GM20431 (cell line): ENCODE data around the gene PPP6R2.
"Not testable (repeated sequence)": the region's sequence is repeated elsewhere in the genome, so short reads cannot be mapped to it uniquely, and the experiment has no call there.

Experiments used
- in situ Hi-C: fragments of 300-500 bp; cut with MseI, MboI; formaldehyde crosslinking; loops from one replicate; pipeline ENCODE4 v1.15.0; 2020; ENCODE audit warnings: low sequenced_read_pairs; ENCODE audit not compliant: unreplicated experiment

PPP6R2 gene

DNA sequence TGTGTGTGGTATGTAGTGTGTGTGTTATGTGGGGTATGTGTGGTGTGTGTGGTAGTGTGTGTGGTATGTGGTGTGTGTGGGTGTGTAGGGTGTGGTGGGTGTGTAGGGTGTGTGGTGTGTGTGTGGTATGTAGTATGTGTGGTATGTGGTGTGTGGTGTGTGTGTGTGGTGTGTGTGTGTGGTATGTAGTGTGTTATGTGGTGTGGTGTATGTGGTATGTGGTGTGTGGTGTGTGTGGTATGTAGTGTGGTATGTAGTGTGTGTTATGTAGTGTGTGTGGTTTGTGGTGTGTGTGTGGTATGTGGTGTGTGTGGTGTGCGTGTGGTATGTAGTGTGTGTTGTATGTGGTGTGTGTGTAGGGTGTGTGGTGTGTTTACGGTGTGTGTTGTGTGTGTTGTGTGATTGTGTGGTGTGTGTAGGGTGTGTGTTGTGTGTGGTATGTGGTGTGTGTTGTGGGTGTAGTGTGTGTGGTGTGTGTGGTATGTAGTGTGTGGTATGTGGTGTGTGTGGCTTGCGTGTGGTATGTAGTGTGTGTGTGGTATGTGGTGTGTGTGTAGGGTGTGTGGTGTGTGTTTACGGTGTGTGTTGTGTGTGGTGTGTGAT lies 4.2 kb upstream of the PPP6R2 start:
- in situ Hi-C loops, result no loop called here

DNA sequence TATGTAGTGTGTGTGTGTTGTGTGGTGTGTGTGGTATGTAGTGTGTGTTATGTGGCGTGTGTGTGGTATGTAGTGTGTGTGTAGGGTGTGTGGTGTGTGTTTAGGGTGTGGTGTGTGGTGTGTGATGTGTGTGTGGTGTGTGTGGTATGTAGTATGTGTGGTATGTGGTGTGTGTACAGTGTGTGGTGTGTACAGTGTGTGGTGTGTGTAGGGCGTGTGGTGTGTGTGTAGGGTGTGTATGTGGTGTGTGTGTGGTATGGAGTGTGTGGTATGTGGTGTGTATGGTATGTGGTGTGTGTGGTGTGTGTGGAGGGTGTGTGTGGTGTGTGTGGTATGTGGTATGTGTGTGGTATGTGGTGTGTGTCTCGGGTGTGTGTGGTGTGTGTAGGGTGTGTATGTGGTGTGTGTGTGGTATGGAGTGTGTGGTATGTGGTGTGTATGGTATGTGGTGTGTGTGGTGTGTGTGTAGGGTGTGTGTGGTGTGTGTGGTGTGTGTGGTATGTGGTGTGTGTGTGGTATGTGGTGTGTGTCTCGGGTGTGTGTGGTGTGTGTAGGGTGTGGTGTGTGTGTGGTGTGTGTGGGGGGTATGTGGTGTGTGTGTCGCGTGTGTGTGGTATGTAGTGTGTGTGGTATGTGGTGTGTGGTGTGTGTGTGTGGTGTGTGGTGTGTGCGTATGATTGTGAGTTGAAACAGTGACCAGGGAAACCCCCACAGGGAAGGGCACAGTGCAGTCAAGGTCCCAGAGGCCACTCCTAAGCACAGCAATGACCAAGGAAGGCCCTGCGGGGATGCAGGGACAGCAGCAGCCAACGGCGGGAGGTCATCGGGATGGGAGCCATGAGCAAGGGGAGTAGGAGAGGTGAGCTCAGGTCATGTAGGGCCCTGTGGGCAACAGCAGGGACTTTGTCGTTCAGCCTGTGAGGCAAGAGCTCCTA lies 2.9 kb upstream of the PPP6R2 start:
- in situ Hi-C loops, result no loop called here

DNA sequence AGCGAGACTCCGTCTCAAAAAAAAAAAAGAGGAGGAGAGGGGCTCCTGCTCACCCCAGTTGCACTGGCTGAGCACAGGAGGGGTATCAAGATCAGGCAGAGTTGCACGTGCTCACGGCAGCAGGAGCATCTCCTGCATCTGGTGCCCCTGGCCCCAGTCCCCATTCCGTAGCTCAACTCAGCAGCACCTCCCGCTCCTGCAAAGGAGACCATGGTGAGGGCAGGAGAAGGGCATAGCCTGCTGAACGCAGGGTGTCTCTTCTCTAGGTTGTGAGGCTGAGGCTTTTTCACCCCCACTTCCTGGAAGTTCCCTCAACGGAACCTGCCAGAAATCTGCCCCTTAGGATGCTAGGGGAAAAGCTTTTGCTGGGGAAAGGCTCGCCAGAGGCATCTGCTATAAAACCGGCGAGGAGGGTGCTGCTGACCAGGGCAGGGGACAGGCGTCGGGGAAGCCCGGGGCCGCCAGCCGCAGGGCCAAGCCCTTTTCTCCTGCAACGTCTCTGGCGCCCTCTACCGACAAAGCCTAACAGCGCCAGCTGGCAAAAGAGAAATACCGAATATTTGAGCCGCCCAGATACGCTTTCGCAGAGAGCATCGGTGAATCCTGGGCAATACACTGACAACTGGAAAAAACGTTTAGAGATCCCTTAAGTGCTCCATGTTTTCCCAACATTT lies 1.0 kb upstream of the PPP6R2 start:
- in situ Hi-C loops, result no loop called here

DNA sequence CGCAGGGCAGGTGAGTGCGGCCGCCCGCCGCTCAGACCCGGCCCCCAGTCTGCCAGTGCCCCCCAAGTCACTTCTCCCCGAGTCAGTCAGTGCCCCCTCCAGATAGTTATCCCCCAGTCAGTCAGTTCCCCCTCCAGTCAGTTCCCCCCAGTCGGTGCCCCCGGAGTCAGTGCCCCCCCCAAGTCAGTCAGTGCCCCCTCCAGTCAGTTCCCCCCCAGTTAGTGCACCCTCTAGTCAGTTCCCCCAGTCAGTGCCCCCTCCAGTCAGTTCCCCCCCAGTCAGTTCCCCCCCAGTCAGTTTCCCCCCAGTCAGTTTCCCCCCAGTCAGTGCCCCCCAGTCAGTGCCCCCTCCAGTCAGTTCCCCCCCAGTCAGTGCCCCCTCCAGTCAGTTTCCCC lies 411 bp downstream of the PPP6R2 start:
- in situ Hi-C loops, result no loop called here

DNA sequence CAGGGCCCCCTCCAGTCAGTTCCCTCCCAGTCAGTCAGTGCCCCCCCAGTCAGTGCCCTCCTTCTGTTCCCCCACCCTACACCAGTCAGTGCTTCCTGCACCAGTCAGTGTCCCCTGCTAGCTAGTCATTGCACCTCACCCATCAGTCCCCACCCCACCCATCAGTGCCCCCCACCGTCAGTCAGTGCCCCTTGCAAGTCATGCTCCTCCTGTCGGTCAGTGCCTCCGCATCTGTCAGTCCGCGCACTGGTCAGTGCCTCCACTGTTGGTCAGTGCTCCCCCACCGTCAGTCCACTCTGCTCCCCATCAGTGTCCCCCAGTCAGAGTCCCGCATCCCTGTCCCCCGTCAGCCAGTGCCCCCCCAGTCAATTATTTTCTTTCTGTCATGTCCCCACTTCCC lies 3.3 kb downstream of the PPP6R2 start:
- in situ Hi-C loops, result no loop called here

DNA sequence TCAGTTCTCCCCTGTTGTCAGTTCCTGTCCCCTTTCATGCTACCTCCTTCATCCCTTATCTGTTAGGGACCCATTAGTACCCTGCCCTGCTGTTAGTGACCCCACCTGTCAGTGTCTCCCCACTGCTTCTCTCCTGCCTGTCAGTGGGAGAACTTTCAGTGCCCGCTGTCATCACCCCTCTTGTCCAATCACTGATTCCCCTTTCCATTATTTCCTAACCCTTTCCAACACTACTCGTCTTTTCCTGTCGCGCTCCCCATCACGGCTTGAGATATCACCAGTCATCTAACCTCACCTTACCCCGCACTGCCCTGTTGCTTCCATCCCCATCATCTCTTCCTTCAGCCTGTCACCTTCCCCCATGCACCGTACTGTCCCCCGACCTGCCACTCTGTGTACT lies 4.0 kb downstream of the PPP6R2 start:
- in situ Hi-C loops, result no loop called here

DNA sequence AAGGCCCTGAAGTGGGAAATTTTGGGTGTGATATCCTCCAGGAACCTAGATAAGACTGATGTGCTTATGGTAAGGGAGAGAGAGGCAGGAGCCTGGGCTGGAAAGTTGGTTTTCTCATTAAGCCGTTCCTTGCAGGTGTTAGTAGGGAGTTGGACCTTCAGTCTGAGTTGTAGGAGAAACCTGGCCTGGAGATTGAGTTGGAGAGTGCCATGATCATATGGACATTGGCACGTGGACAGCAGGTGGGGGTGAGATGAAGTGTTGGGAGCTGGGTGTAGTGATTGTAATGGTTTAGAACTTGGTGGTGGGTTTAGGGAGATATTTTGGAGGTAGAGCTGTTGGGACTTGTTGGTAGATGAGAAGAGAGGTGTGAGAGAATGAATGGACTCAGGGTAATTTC lies 4.9 kb downstream of the PPP6R2 start:
- in situ Hi-C loops, result no loop called here

DNA sequence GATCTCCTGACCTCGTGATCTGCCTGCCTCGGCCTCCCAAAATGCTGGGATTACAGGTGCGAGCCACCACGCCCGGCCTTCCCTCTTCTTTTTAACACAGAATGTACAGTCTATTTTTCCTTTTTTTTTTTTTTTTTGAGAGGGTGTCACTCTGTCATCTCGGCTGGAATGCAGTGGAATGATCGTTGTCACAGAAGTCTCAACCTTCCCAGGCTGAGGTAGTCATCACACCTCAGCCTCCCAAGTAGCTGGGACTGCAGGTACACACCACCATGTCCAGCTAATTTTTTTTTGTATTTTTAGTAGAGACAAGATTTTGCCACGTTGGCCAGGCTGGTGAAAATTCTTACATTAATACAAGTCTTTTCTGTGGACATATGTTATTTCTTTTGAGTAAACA lies 13.1 kb downstream of the PPP6R2 start:
- in situ Hi-C loops, result no loop called here

DNA sequence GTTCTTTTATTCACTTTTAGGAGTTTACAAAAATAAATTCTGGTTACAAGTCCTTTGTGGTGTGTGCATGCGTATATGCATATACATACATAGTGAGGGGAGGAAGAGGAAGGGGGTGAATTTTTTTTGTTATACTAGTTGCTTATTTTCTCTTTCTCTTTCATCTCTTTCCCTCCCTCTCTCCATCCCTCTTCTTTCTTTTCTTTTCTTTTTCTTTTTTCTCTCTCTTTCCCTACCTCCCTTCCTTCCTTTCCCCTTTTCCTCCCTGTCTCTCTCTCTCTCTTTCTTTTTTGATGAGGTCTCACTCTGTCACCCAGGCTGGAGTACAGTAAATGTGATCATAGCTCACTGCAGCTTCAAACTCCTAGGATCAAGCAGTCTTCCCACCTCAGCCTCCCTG lies 14.1 kb downstream of the PPP6R2 start:
- in situ Hi-C loops, result no loop called here

DNA sequence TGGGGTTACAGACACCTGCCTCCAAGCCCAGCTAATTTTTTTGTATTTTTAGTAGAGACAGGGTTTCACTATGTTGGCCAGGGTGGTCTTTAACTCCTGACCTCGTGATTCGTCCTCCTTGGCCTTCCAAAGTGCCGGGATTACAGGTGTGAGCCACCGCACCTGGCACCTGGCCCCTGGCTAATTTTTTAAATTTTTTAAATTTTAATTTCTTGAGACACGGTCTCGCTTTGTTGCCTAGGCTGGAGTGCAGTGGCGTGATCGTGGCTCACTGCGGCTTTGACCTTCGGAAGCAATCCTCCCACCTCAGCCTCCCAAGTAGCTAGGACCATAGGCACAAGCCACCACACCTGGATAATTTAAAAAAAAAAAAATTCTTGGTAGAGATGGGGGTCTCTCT lies 14.6 kb downstream of the PPP6R2 start:
- in situ Hi-C loops, result no loop called here

DNA sequence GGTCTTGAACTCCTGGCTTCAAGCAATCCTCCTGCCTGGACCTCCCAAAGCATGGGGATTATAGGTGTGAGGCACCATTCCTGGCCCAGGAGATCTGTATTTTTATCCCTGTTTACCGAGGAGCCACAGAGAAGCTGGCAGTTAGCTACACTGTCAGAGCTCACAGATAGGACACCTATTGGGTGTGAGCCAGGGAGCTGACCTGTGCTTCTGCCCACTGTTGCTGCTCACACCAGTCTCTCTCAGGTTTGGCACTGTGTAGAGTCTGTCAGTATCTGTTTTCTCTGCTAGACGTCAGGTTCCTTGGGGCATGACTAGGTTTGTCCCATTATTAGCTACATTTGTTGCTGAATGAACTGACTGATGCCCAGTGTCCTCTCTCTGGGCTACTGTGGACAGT lies 17.5 kb downstream of the PPP6R2 start:
- in situ Hi-C loops, result no loop called here

DNA sequence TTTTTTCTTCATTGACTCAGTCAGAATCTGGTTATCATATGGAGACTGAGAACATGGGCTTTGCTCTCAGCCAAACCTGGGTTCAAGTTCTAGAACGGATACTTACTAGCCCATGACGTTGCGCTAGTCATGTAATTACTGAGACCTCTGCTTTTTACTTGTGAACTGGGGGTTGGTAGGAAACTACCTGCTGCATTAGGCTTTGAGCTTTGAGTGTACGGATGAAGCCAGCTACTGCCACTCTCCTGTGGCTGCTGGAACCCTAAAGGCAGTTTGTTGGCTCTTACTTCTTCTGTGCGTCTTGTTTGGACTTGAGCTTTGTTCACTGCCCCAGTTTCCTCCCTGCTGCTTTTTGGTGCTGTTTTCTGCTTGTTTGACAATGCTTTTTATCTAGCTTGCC lies 18.1 kb downstream of the PPP6R2 start:
- in situ Hi-C loops, result no loop called here

DNA sequence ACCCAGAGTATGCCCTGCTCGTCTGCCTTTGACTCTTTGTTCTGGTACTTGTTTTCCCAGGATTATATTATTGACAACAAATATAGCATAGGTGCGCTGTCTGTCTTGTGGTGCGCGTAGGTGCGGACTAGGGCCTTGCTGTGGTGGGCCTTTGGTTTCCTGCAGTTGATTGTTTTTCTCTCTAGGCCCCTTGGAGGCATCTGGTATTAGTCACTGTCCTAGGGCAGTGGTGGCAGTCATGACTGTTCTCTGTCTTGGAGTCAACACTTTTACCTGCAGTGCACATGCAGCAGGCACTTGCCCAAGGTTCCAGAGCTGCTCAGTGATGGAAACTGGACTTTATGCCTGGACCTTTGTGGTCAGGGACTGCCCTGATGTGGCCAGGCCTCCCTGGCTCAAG lies 18.6 kb downstream of the PPP6R2 start:
- in situ Hi-C loops, result no loop called here

DNA sequence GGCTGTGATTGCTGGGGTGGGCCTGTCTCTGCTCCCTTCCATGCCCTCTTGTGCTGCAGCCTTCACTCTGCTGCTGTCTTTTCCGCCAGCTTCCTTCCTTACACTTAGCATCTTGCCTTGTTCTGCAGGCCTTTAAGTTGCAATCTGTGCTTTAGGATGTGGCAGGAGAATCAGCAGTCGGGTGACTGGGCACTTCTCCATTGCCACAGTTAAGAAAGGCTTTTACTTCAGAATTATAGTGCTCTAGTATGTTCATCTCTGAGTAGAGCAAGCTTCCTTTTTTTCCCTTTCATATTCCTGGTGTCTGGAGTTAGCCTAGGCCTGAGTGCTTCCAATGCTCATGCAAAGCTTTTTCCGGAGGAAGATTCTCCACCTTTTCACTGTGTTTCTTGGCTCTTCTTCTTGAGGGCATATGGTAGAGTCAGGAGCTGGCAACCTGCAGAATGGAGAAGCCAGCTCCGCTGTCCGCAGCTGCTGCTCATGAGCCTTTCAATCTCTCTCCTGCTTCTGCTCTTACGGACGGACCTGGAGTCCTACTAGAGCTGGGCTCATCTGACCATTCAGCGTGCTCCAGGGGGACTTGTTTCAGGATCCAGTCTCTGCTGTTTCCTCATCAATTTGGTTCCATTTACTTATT lies 20.2 kb downstream of the PPP6R2 start:
- in situ Hi-C loops, result no loop called here

DNA sequence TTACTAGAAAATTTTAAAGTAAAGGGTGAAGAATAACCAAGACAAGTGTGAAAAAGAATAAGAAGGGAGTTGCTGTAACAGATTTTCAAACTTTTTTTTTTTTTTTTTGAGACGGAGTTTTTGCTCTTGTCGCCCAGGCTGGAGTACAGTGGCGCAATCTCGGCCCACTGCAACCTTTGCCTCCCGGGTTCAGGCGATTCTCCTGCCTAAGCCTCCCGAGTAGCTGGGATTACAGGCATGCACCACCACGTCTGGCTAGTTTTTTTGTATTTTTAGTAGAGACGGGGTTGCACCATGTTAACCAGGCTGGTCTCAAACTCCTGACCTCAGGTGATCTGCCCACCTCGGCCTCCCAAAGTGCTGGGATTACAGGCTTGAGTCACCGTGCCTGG lies 20.7 kb downstream of the PPP6R2 start:
- in situ Hi-C loops, result not testable (repeated sequence)

DNA sequence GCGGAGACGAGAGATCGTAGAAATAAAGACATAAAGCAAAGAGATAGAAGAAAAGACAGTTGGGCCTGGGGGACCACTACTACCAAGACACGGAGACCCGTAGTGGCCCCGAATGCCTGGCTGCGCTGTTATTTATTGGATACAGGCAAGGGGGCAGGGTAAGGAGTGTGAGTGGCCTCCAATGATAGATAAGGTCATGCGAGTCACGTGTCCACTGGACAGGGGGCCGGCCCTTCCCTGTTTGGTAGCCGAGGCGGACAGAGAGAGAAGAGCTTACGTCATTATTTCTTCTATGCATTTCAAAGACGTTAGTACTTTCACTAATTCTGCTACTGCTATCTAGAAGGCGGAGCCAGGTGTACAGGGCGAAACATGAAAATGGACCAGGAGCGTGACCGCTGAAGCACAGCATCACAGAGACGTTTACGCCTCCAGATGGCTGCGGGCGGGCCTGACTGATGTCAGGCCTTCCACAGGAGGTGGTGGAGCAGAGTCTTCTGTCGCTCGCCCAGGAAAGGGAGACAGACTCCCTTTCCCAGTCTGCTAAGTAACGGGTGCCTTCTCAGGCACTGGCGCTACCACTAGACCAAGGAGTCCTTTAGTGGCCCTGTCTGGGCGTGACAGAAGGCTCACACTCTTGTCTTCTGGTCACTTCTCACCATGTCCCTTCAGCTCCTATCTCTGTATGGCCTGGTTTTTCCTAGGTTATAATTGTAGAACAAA lies 24.8 kb downstream of the PPP6R2 start:
- in situ Hi-C loops, result no loop called here

DNA sequence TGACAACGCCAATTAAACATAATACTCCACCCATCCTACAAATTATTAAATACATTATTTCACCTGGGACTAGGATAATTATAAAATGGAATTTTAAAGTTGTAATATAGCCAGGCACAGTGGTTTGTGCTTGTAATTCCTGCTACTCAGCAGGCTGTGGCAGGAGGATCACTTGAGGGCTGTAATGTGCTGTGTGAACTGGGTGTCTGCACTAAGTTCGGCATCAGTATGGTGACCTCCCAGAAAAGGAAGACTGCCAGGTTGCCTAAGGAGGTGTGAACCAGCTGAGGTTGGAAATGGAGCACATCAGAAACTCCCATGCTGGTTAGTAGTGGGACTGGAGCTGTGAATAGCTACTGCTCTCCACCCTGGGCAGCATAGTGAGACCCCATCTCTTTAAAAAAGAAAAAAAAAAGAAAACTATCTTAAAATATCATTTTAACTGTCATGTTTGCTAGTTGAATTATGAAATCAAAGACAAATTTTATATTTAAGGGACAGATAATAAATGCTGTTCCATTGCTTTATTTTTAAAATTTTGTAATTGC lies 28.0 kb downstream of the PPP6R2 start:
- in situ Hi-C loops, result no loop called here

DNA sequence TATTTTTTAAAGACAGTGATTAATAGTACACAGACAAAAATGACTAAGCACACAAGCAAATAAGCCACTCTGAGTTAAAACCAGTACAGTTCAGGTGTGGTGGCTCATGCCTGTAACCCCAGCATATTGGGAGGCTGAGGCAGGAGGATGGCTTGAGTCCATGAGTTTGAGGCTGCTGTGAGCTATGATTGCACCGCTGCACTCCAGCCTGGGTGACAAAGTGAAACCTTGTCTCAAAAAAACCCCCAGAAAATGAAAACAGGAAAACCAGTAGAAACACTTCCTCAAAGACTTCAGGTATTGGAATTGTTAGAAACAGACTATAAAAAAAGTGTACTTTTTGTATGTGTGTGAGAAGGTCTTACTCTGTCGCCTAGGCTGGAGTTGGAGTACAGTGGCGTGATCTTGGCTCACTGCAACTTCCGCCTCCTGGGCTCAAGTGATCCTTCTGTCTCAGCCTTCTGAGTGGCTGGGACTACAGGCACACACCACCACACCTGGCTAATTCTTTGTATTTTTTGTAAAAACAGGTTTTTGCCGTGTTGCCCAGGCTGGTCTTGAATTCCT lies 33.0 kb downstream of the PPP6R2 start:
- in situ Hi-C loops, result no loop called here

DNA sequence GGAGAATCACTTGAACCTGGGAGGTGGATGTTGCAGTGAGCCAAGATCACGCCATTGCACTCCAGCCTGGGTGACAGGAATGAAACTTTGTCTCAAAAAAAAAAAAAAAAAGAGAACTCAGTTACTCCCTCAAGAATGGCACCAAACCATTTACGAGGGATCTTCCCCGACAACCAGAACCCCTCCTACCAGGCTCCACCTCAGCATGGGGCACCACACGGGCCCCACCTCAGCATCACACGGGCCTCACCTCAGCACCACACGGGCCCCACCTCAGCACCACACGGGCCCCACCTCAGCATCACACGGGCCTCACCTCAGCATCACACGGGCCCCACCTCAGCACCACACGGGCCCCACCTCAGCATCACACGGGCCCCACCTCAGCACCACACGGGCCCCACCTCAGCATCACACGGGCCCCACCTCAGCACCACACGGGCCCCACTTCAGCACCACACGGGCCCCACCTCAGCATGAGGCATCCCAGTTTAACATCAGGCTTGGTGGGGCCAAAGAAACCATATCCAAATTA lies 38.0 kb downstream of the PPP6R2 start:
- in situ Hi-C loops, result not testable (repeated sequence)
